Hepatocyte (in vitro differentiated cells): Measurements from ENCODE around the gene CDH22.

ENCODE experiments used
- EZH2 ChIP-seq: fragments of 200-600 bp; sonication (generic); IDR thresholded peaks from 2 replicates; pipeline ENCODE4 v1.6.1; 2016; ENCODE audit warnings: antibody characterized with exemption, mild to moderate bottlenecking, borderline replicate concordance
- TF ChIP-seq, protein P1 (sequence below): fragments of 200-600 bp; sonication (generic); IDR thresholded peaks from 2 replicates; pipeline ENCODE4 v1.5.1; 2016; ENCODE audit warnings: antibody characterized with exemption, mild to moderate bottlenecking; ENCODE audit not compliant: poor library complexity

DNA sequence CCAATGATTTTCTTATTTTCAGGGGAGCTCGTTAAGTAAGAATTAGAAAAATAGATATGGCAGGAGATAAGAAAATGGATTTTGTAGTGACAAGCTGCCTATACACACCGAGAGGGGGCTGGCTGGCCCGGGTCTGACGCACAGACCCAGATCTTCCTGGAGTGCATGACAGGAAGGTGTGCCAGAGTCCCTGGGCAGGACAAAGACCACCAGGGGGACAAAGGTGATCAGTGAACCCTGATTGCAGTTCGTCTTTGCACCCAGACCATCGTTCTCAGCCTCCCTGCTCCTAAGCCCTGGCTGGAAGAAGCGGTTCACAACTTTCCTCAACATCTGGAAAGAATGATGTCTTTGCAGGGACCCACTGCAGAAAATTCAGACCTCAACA lies 24.3 kb downstream of the CDH22 start:
- TF ChIP-seq, protein P1, sequence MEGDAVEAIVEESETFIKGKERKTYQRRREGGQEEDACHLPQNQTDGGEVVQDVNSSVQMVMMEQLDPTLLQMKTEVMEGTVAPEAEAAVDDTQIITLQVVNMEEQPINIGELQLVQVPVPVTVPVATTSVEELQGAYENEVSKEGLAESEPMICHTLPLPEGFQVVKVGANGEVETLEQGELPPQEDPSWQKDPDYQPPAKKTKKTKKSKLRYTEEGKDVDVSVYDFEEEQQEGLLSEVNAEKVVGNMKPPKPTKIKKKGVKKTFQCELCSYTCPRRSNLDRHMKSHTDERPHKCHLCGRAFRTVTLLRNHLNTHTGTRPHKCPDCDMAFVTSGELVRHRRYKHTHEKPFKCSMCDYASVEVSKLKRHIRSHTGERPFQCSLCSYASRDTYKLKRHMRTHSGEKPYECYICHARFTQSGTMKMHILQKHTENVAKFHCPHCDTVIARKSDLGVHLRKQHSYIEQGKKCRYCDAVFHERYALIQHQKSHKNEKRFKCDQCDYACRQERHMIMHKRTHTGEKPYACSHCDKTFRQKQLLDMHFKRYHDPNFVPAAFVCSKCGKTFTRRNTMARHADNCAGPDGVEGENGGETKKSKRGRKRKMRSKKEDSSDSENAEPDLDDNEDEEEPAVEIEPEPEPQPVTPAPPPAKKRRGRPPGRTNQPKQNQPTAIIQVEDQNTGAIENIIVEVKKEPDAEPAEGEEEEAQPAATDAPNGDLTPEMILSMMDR = no peak
- no peak for TF ChIP-seq EZH2
